A549 (cell line): ENCODE data around the gene PXYLP1. TPM values are rescaled to one million over a fixed set of nuclear protein-coding genes. Genes with fewer than 3 reads are reported as not detected.

ENCODE experiments used
- ATAC-seq, 2 experiments: fragments of 200-7000 bp in 1 of 2; fragments of >200 bp in 1 of 2; cut with Nextera tagmentation in 1 of 2; cut with Tn5 transposase in 1 of 2; 3 replicates each; pipeline versions ENCODE4 v1.8.0 to v1.9.1; 2018 to 2020; ENCODE audit warnings: mild to moderate bottlenecking in 1 of 2, moderate library complexity in 1 of 2
- CTCF ChIA-PET: fragments of 300-600 bp; sonication (Branson Sonifier 250); formaldehyde crosslinking; extraction: SDS; loops from one replicate; lab custom pipeline; 2021; ENCODE audit warnings: antibody characterized with exemption, inconsistent platforms; lab: Yijun Ruan, JAX
- POLR2A ChIA-PET: fragments of 350-600 bp; formaldehyde crosslinking; extraction: SDS; loops from one replicate; lab custom pipeline; 2021; ENCODE audit warnings: antibody characterized with exemption, inconsistent platforms; lab: Yijun Ruan, JAX
- DNase-seq, 2 experiments: peaks; one replicate each; pipeline versions ENCODE4 v3.0.0 to v3.0.0-alpha.2; 2011 to 2016; ENCODE audit warnings: low read depth in 1 of 2, low spot score in 1 of 2
- FAIRE-seq: peaks from 2 replicates; lab custom pipeline; 2011; peaks lifted over from hg19 to GRCh38; lab: Jason Lieb, UNC
- H3K27ac ChIP-seq, 2 experiments: fragments of >200 bp; sonication (Bioruptor Twin); formaldehyde crosslinking; 3 replicates each; pipeline ENCODE4 v1.5.1; 2016 to 2017
- H3K4me1 ChIP-seq: fragments of >200 bp; sonication (Bioruptor Twin); formaldehyde crosslinking; 3 replicates; pipeline ENCODE4 v1.6.1; 2016
- H3K4me2 ChIP-seq: fragments of >200 bp; sonication (Bioruptor Twin); formaldehyde crosslinking; 3 replicates; pipeline ENCODE4 v1.6.1; 2016
- H3K4me3 ChIP-seq: fragments of >200 bp; sonication (Bioruptor Twin); formaldehyde crosslinking; 3 replicates; pipeline ENCODE4 v1.5.1; 2016
- H3K9me3 ChIP-seq: fragments of >200 bp; sonication (Bioruptor Twin); formaldehyde crosslinking; 3 replicates; pipeline ENCODE4 v1.6.1; 2016
- CHD4 ChIP-seq: fragments of 200-600 bp; sonication (generic); IDR thresholded peaks from 2 replicates; pipeline ENCODE4 v1.6.1; 2016; ENCODE audit warnings: antibody characterized with exemption, mild to moderate bottlenecking, borderline replicate concordance
- CTCF ChIP-seq: fragments of >200 bp; sonication (Bioruptor Twin); formaldehyde crosslinking; IDR thresholded peaks from 3 replicates; pipeline ENCODE4 v1.5.1; 2016
- EHF ChIP-seq: fragments of 250-450 bp; sonication (Bioruptor Pico); IDR thresholded peaks from 2 replicates; pipeline ENCODE4 v1.5.0; 2020; ENCODE audit warnings: mild to moderate bottlenecking
- EHMT2 ChIP-seq: fragments of 200-600 bp; sonication (generic); IDR thresholded peaks from 2 replicates; pipeline ENCODE4 v1.6.1; 2016; ENCODE audit warnings: antibody characterized with exemption, low read depth, mild to moderate bottlenecking, moderate library complexity
- FOXS1 ChIP-seq: fragments of 250-450 bp; sonication (Bioruptor Pico); IDR thresholded peaks from 2 replicates; pipeline ENCODE4 v1.5.0; 2020; ENCODE audit warnings: mild to moderate bottlenecking, moderate library complexity
- GATA3 ChIP-seq: IDR thresholded peaks from 2 replicates; pipeline ENCODE4 v1.6.1; 2012; ENCODE audit warnings: borderline replicate concordance
- HES2 ChIP-seq: fragments of >200 bp; sonication (Bioruptor Twin); formaldehyde crosslinking; IDR thresholded peaks from 2 replicates; pipeline ENCODE4 v1.6.1; 2016
- HEYL ChIP-seq: fragments of 250-450 bp; sonication (Bioruptor Pico); IDR thresholded peaks from 2 replicates; pipeline ENCODE4 v1.8.0; 2021; ENCODE audit warnings: mild to moderate bottlenecking, moderate library complexity
- HOXB5 ChIP-seq: fragments of 250-450 bp; sonication (Bioruptor Pico); IDR thresholded peaks from 2 replicates; pipeline ENCODE4 v1.5.0; 2020; ENCODE audit warnings: mild to moderate bottlenecking, moderate library complexity
- JUNB ChIP-seq: fragments of >200 bp; sonication (Bioruptor Twin); formaldehyde crosslinking; IDR thresholded peaks from 2 replicates; pipeline ENCODE4 v1.6.1; 2016
- KDM1A ChIP-seq: fragments of 200-600 bp; sonication (generic); IDR thresholded peaks from 2 replicates; pipeline ENCODE4 v1.6.1; 2016; ENCODE audit warnings: low read depth, mild to moderate bottlenecking
- MAZ ChIP-seq: fragments of 150-350 bp; IDR thresholded peaks from 2 replicates; pipeline ENCODE4 v1.6.1; 2014; ENCODE audit warnings: antibody characterized with exemption, low read depth, low read length, borderline replicate concordance
- NR3C1 ChIP-seq: fragments of >200 bp; sonication (Bioruptor Twin); formaldehyde crosslinking; IDR thresholded peaks from 3 replicates; pipeline ENCODE4 v1.6.1; 2017
- PBX3 ChIP-seq: IDR thresholded peaks from 2 replicates; pipeline ENCODE4 v1.6.1; 2012
- POLR2A ChIP-seq: IDR thresholded peaks from 2 replicates; pipeline ENCODE4 v1.6.1; 2012; ENCODE audit warnings: mild to moderate bottlenecking, low read length
- RARB ChIP-seq: fragments of 250-450 bp; sonication (Bioruptor Pico); IDR thresholded peaks from 2 replicates; pipeline ENCODE4 v1.8.0; 2021; ENCODE audit warnings: mild to moderate bottlenecking, moderate library complexity
- REST ChIP-seq: fragments of 200-600 bp; sonication (generic); IDR thresholded peaks from 2 replicates; pipeline ENCODE4 v1.6.1; 2016; ENCODE audit warnings: antibody characterized with exemption, mild to moderate bottlenecking, moderate library complexity
- SREBF2 ChIP-seq: fragments of 450-650 bp; IDR thresholded peaks from 2 replicates; pipeline ENCODE4 v1.6.1; 2014; ENCODE audit warnings: mild to moderate bottlenecking, moderate library complexity
- ZSCAN20 ChIP-seq: fragments of 250-450 bp; sonication (Bioruptor Pico); IDR thresholded peaks from 2 replicates; pipeline ENCODE4 v1.8.0; 2022; ENCODE audit warnings: mild to moderate bottlenecking, moderate library complexity
- WGBS: methylation state at CpG from one replicate; pipeline ENCODE4 v1.1.6; 2017; ENCODE audit errors: missing lambda C conversion rate; 5-methylcytosine and 5-hydroxymethylcytosine counted together
- polyA plus RNA-seq, 4 experiments: library from polyadenylated mRNA; depleted of rRNA in 3 of 4; stranded (reverse); fragments of >200 nt; fragmentation: RNase III in 1 of 4; extraction: RNeasy Plus Mini Kit Qiagen cat#74134 plus additional on column Dnase treatment in 1 of 4; gene quantifications; 2 replicates in 3 of 4; 3 replicates in 1 of 4; pipeline ENCODE4 v1.2.3, GENCODE V29; 2011 to 2017

The PXYLP1 gene
- polyA plus RNA-seq, 2 of the 4 experiments (the other 2 are of a cell fraction) = 8.0 to 11.7 TPM

GRCh38 chr3:141262308-141262705 is 30.7 kb downstream of the PXYLP1 start:
- no peak overlapping the region for H3K27ac ChIP-seq
- WGBS = 76% methylated on average over 4 of the region's 4 CpGs
- ATAC-seq = no peak
- H3K4me3 ChIP-seq = no peak overlapping the region
- POLR2A ChIA-PET = no interaction called here
- DNase-seq = no peak
- FAIRE-seq = no peak
- TF ChIP-seq JUNB = no peak
- TF ChIP-seq, all 56 proteins: peak for 0
- no peak overlapping the region for H3K4me2 ChIP-seq
- no peaks in the 10 kb centered on the region for H3K4me1 ChIP-seq
- no peaks in the 10 kb centered on the region for H3K9me3 ChIP-seq
- CTCF ChIA-PET = interaction anchor here (2.7 kb wide), 1 partner anchor 31 kb away, joined by 7 read pairs; the partner anchor contains the start of gene PXYLP1

- FAIRE-seq = no peak
Observed at GRCh38 chr3:141266186-141266585, 34.6 kb downstream of the PXYLP1 start.

More at GRCh38 chr3:141266186-141266585, 34.6 kb downstream of the PXYLP1 start:
- no peaks in the 10 kb centered on the region for H3K9me3 ChIP-seq
- DNase-seq (no peak), ATAC-seq (no peak)
- WGBS = 88% methylated on average over 9 of the region's 9 CpGs
- ChIA-PET CTCF (interaction anchor here (0.6 to 1.6 kb wide), 3 partner anchors 35 to 919 kb away, joined by 3 to 4 read pairs (median 4); partner anchors contain the start of gene PXYLP1), POLR2A (no interaction called here)
- no peak overlapping the region for H3K4me3 ChIP-seq
- TF ChIP-seq POLR2A = no peak
- TF ChIP-seq HES2 = no peak
- no peak for TF ChIP-seq HOXB5
- TF ChIP-seq NR3C1 = no peak
- TF ChIP-seq REST = no peak
- no peak for TF ChIP-seq GATA3
- TF ChIP-seq PBX3 = no peak
- no peak for TF ChIP-seq EHF (CRISPR knock-in tag)
- no peak for TF ChIP-seq SREBF2
- TF ChIP-seq CHD4 = no peak
- no peak for TF ChIP-seq HEYL (CRISPR knock-in tag)
- TF ChIP-seq RARB (CRISPR knock-in tag) = no peak
- TF ChIP-seq MAZ = no peak
- no peak for TF ChIP-seq CTCF
- no peak for TF ChIP-seq FOXS1 (CRISPR knock-in tag)
- no peak for TF ChIP-seq ZSCAN20
- TF ChIP-seq EHMT2 = no peak
- TF ChIP-seq KDM1A = no peak
- H3K4me2 ChIP-seq = no peak overlapping the region
- no peak overlapping the region for H3K27ac ChIP-seq
- H3K4me1 ChIP-seq = no peaks in the 10 kb centered on the region
